WTC11 (cell line): ENCODE results near the gene BICD2.

ENCODE experiments used
- CBFB ChIP-seq: sonication (generic); formaldehyde crosslinking; IDR thresholded peaks from 2 replicates; pipeline ENCODE4 v1.8.1; 2022; ENCODE audit warnings: mild to moderate bottlenecking, low read depth, missing genetic modification reagents
- CREB1 ChIP-seq: sonication (generic); formaldehyde crosslinking; IDR thresholded peaks from 2 replicates; pipeline ENCODE4 v1.8.0; 2023; ENCODE audit warnings: mild to moderate bottlenecking, missing genetic modification reagents
- NR1H2 ChIP-seq: sonication (generic); formaldehyde crosslinking; IDR thresholded peaks from 2 replicates; pipeline ENCODE4 v1.9.0; 2021; ENCODE audit warnings: mild to moderate bottlenecking, moderate library complexity, missing genetic modification reagents
- SP1 ChIP-seq: sonication (generic); formaldehyde crosslinking; conservative IDR thresholded peaks from 2 replicates; pipeline ENCODE4 v1.8.1; 2022; ENCODE audit warnings: missing genetic modification reagents
- TF ChIP-seq, protein P1 (sequence below): sonication (generic); formaldehyde crosslinking; IDR thresholded peaks from 2 replicates; pipeline ENCODE4 v1.8.1; 2023; ENCODE audit warnings: mild to moderate bottlenecking, missing genetic modification reagents, moderate library complexity
- TF ChIP-seq, protein P2 (sequence below): fragments of 200-600 bp; IDR thresholded peaks from 2 replicates; pipeline ENCODE4 v1.8.0; 2022; ENCODE audit warnings: antibody characterized with exemption
- TF ChIP-seq, protein P3 (sequence below): sonication (generic); formaldehyde crosslinking; IDR thresholded peaks from 2 replicates; pipeline ENCODE4 v1.8.0; 2022; ENCODE audit warnings: missing genetic modification reagents

DNA sequence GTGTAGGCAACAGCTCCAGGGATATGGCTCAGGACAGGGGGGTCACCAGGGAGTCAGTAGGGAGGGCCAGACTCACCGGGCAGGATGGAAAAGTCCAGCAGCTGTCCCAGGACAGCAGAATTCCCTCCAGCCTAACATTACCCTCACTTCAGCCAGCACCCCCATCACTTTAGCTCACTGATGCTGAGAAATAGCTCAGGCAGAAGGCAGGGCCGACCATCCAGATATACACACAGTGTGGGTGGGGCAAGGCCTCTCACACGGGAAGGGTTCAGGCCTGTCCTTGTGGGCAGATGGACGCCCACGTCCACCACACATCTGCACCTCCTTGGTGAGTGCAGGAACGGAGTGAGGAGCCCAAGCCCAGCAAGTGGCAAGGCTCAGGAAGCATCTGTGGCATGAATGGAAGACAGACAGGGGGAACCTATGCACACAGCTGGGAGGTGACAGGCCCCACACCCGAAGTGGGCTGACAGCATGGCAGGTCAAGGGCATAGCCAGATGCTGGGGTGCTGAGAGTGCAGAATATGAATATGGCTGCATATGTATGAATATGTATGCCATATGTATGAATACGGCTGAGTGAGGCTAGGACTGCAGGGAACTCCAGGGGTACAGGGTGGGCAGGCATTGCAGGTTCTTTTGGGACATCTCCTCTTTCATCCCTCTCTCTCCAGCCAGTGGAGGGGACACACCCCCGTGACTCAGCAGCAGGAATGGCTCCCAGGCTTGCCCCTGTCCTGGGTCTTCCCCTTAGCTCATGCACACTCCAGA, 17.0 kb downstream of the BICD2 start:
- TF ChIP-seq, protein P1, sequence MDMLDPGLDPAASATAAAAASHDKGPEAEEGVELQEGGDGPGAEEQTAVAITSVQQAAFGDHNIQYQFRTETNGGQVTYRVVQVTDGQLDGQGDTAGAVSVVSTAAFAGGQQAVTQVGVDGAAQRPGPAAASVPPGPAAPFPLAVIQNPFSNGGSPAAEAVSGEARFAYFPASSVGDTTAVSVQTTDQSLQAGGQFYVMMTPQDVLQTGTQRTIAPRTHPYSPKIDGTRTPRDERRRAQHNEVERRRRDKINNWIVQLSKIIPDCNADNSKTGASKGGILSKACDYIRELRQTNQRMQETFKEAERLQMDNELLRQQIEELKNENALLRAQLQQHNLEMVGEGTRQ (CRISPR knock-in tag), result no peak
- TF ChIP-seq, protein P2, sequence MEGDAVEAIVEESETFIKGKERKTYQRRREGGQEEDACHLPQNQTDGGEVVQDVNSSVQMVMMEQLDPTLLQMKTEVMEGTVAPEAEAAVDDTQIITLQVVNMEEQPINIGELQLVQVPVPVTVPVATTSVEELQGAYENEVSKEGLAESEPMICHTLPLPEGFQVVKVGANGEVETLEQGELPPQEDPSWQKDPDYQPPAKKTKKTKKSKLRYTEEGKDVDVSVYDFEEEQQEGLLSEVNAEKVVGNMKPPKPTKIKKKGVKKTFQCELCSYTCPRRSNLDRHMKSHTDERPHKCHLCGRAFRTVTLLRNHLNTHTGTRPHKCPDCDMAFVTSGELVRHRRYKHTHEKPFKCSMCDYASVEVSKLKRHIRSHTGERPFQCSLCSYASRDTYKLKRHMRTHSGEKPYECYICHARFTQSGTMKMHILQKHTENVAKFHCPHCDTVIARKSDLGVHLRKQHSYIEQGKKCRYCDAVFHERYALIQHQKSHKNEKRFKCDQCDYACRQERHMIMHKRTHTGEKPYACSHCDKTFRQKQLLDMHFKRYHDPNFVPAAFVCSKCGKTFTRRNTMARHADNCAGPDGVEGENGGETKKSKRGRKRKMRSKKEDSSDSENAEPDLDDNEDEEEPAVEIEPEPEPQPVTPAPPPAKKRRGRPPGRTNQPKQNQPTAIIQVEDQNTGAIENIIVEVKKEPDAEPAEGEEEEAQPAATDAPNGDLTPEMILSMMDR, result no peak
- TF ChIP-seq, protein P3, sequence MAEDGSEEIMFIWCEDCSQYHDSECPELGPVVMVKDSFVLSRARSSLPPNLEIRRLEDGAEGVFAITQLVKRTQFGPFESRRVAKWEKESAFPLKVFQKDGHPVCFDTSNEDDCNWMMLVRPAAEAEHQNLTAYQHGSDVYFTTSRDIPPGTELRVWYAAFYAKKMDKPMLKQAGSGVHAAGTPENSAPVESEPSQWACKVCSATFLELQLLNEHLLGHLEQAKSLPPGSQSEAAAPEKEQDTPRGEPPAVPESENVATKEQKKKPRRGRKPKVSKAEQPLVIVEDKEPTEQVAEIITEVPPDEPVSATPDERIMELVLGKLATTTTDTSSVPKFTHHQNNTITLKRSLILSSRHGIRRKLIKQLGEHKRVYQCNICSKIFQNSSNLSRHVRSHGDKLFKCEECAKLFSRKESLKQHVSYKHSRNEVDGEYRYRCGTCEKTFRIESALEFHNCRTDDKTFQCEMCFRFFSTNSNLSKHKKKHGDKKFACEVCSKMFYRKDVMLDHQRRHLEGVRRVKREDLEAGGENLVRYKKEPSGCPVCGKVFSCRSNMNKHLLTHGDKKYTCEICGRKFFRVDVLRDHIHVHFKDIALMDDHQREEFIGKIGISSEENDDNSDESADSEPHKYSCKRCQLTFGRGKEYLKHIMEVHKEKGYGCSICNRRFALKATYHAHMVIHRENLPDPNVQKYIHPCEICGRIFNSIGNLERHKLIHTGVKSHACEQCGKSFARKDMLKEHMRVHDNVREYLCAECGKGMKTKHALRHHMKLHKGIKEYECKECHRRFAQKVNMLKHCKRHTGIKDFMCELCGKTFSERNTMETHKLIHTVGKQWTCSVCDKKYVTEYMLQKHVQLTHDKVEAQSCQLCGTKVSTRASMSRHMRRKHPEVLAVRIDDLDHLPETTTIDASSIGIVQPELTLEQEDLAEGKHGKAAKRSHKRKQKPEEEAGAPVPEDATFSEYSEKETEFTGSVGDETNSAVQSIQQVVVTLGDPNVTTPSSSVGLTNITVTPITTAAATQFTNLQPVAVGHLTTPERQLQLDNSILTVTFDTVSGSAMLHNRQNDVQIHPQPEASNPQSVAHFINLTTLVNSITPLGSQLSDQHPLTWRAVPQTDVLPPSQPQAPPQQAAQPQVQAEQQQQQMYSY, result no peak
- TF ChIP-seq CBFB (CRISPR knock-in tag), result no peak
- TF ChIP-seq SP1 (CRISPR knock-in tag), result no peak
- no peak for TF ChIP-seq NR1H2
- TF ChIP-seq CREB1 (CRISPR knock-in tag), result no peak
